GM12878 (cell line): ENCODE results near the gene KLHDC9. TPM values are rescaled to one million over a fixed set of nuclear protein-coding genes. Genes with fewer than 3 reads are reported as not detected.

Experiments used
- FOS ChIP-seq: IDR thresholded peaks from 3 replicates; pipeline ENCODE4 v1.6.1; 2011; ENCODE audit warnings: borderline replicate concordance; ENCODE audit not compliant: insufficient read length; ENCODE audit errors: extremely low read depth
- FOXK2 ChIP-seq: fragments of 450-650 bp; IDR thresholded peaks from 2 replicates; pipeline ENCODE4 v1.6.1; 2017; ENCODE audit warnings: mild to moderate bottlenecking, moderate library complexity
- HDAC6 ChIP-seq: fragments of 200-600 bp; sonication (generic); IDR thresholded peaks from one replicate; pipeline ENCODE4 v1.8.0; 2017; ENCODE audit warnings: antibody characterized with exemption; ENCODE audit not compliant: unreplicated experiment
- HSF1 ChIP-seq: fragments of 150-350 bp; IDR thresholded peaks from 2 replicates; pipeline ENCODE4 v1.6.1; 2014; ENCODE audit warnings: mild to moderate bottlenecking, low read depth, low read length
- IKZF1 ChIP-seq: fragments of 450-650 bp; conservative IDR thresholded peaks from 2 replicates; pipeline ENCODE4 v1.6.1; 2017; ENCODE audit warnings: antibody characterized with exemption, mild to moderate bottlenecking
- IRF4 ChIP-seq: IDR thresholded peaks from 2 replicates; pipeline ENCODE4 v1.6.1; 2011; ENCODE audit warnings: low read depth, low read length
- MEF2A ChIP-seq: IDR thresholded peaks from 2 replicates; pipeline ENCODE4 v1.6.1; 2011; ENCODE audit warnings: low read depth, mild to moderate bottlenecking, low read length, moderate library complexity; ENCODE audit not compliant: insufficient read depth
- MTA2 ChIP-seq: fragments of 450-650 bp; IDR thresholded peaks from 2 replicates; pipeline ENCODE4 v1.6.1; 2016; ENCODE audit warnings: low read depth, mild to moderate bottlenecking, moderate library complexity
- NBN ChIP-seq: fragments of 450-650 bp; IDR thresholded peaks from 2 replicates; pipeline ENCODE4 v1.6.1; 2016
- NR2C1 ChIP-seq: fragments of 450-650 bp; IDR thresholded peaks from 2 replicates; pipeline ENCODE4 v1.6.1; 2017; ENCODE audit warnings: antibody characterized with exemption, mild to moderate bottlenecking, moderate library complexity
- NR2C2 ChIP-seq: IDR thresholded peaks from 2 replicates; pipeline ENCODE4 v1.6.1; 2011; ENCODE audit warnings: borderline replicate concordance, low read depth; ENCODE audit not compliant: control insufficient read depth, insufficient read length
- NR2F1 ChIP-seq: fragments of 450-650 bp; conservative IDR thresholded peaks from 2 replicates; pipeline ENCODE4 v1.6.1; 2017; ENCODE audit warnings: mild to moderate bottlenecking
- PAX8 ChIP-seq: fragments of 450-650 bp; IDR thresholded peaks from 2 replicates; pipeline ENCODE4 v1.6.1; 2017; ENCODE audit warnings: mild to moderate bottlenecking, moderate library complexity
- PML ChIP-seq: IDR thresholded peaks from 2 replicates; pipeline ENCODE4 v1.6.1; 2012; ENCODE audit warnings: low read length, inconsistent platforms
- POLR2AphosphoS5 ChIP-seq: IDR thresholded peaks from 2 replicates; pipeline ENCODE4 v1.6.1; 2011; ENCODE audit warnings: mild to moderate bottlenecking, low read length, inconsistent platforms
- PRDM15 ChIP-seq: fragments of 450-650 bp; formaldehyde crosslinking; IDR thresholded peaks from 2 replicates; pipeline ENCODE4 v1.4.0; 2020; ENCODE audit warnings: mild to moderate bottlenecking, moderate library complexity
- SMARCA5 ChIP-seq: fragments of 450-650 bp; IDR thresholded peaks from 2 replicates; pipeline ENCODE4 v1.6.1; 2017; ENCODE audit warnings: mild to moderate bottlenecking
- SPI1 ChIP-seq: IDR thresholded peaks from 2 replicates; pipeline ENCODE4 v1.6.1; 2011; ENCODE audit warnings: low read depth, mild to moderate bottlenecking, low read length, moderate library complexity, borderline replicate concordance; ENCODE audit not compliant: insufficient read depth
- SUZ12 ChIP-seq: fragments of 200-600 bp; sonication (generic); IDR thresholded peaks from one replicate; pipeline ENCODE4 v1.6.1; 2018; ENCODE audit warnings: antibody characterized with exemption, mild to moderate bottlenecking; ENCODE audit not compliant: unreplicated experiment
- TARDBP ChIP-seq: IDR thresholded peaks from 2 replicates; pipeline ENCODE4 v1.6.1; 2016; ENCODE audit warnings: borderline replicate concordance
- YBX1 ChIP-seq: fragments of 450-650 bp; IDR thresholded peaks from 2 replicates; pipeline ENCODE4 v1.6.1; 2016; ENCODE audit warnings: antibody characterized with exemption
- YY1 ChIP-seq: IDR thresholded peaks from 2 replicates; pipeline ENCODE4 v1.6.1; 2011; ENCODE audit warnings: low read depth, mild to moderate bottlenecking, low read length
- ZBTB33 ChIP-seq: fragments of 450-650 bp; IDR thresholded peaks from 2 replicates; pipeline ENCODE4 v1.6.1; 2017; ENCODE audit warnings: mild to moderate bottlenecking
- ZNF24 ChIP-seq: fragments of 450-650 bp; IDR thresholded peaks from 2 replicates; pipeline ENCODE4 v1.6.1; 2017; ENCODE audit warnings: antibody characterized with exemption, mild to moderate bottlenecking
- ZNF274 ChIP-seq: IDR thresholded peaks from one replicate; pipeline ENCODE4 v1.8.0; 2011; ENCODE audit not compliant: insufficient read length, insufficient read depth
- ZNF622 ChIP-seq: fragments of 450-650 bp; IDR thresholded peaks from 2 replicates; pipeline ENCODE4 v1.6.1; 2017; ENCODE audit warnings: mild to moderate bottlenecking, inconsistent platforms
- ZSCAN29 ChIP-seq: fragments of 450-650 bp; IDR thresholded peaks from 2 replicates; pipeline ENCODE4 v1.6.1; 2017; ENCODE audit warnings: mild to moderate bottlenecking, moderate library complexity
- polyA plus RNA-seq, 11 experiments: library from polyadenylated mRNA; depleted of rRNA in 4 of 11; unstranded in 6 of 11; stranded (reverse) in 5 of 11; fragments of >200 nt; fragmentation: Nextera tagmentation in 4 of 11; fragmentation: Illumina TruSeq in 1 of 11; extraction: Ambion mirVana in 4 of 11; extraction: Trizol in 1 of 11; gene quantifications; 1 replicate in 1 of 11; 2 replicates in 10 of 11; pipeline versions ENCODE4 v1.2.1 to v1.2.3, GENCODE V29; 2011 to 2016; ENCODE audit warnings: inconsistent platforms in 2 of 11, missing spikeins in 2 of 11, low read depth in 1 of 11
- total RNA-seq, 4 experiments: library from RNA; depleted of rRNA in 3 of 4; stranded (reverse); fragments of >200 nt in 3 of 4; fragmentation: Illumina TruSeq in 1 of 4; extraction: Trizol in 1 of 4; gene quantifications; 2 replicates each; pipeline versions ENCODE4 v1.2.1 to v1.2.3, GENCODE V29; 2013 to 2021

KLHDC9 gene
- total and polyA plus RNA-seq, 10 of the 15 experiments (the other 5 are each of a cell fraction or from before 2014, with no cell fraction given) = 0.66 to 4.9 (median 2.6) TPM

GRCh38 chr1:161119092-161119903 is 21.1 kb downstream of the KLHDC9 start (continued):
- TF ChIP-seq YBX1 = no peak
- TF ChIP-seq NR2C1 = no peak
- no peak for TF ChIP-seq MEF2A
- TF ChIP-seq IKZF1 = 0 out of 2 replicates have a peak, but pooled peaks have one; percentile 21
- no peak for TF ChIP-seq ZNF24
- TF ChIP-seq HDAC6 = no peak
- TF ChIP-seq PAX8 = no peak
- no peak for TF ChIP-seq ZNF274
- TF ChIP-seq TARDBP = no peak
- TF ChIP-seq PML = no peak
- no peak for TF ChIP-seq FOS
- TF ChIP-seq POLR2AphosphoS5 = no peak
- TF ChIP-seq PRDM15 (CRISPR knock-in tag) = no peak
- no peak for TF ChIP-seq NR2F1
- 0 out of 2 replicates have a peak, but pooled peaks have one; percentile 25 for TF ChIP-seq YY1
- no peak for TF ChIP-seq HSF1
- no peak for TF ChIP-seq SMARCA5
- TF ChIP-seq MTA2 = no peak
- TF ChIP-seq ZBTB33 = no peak
- no peak for TF ChIP-seq SPI1
- TF ChIP-seq ZSCAN29 = no peak
- no peak for TF ChIP-seq IRF4
- TF ChIP-seq SUZ12 = no peak
- no peak for TF ChIP-seq FOXK2
- peak; percentile 58; the same call in 1 of the 2 replicates for TF ChIP-seq NBN
- TF ChIP-seq NR2C2 = no peak
- TF ChIP-seq ZNF622 = no peak
